Neural progenitor cell (in vitro differentiated cells): ENCODE measurements around the gene KRT6C.

Experiments used
- CTCF ChIP-seq: fragments of 200-600 bp; sonication (generic); IDR thresholded peaks from 2 replicates; pipeline ENCODE4 v1.5.1; 2017; ENCODE audit warnings: antibody characterized with exemption, mild to moderate bottlenecking
- EZH2phosphoT487 ChIP-seq: fragments of 200-600 bp; sonication (generic); IDR thresholded peaks from 2 replicates; pipeline ENCODE4 v1.6.1; 2017; ENCODE audit warnings: antibody characterized with exemption

GRCh38 chr12:52440821-52441319, 32.7 kb downstream of the KRT6C start:
- TF ChIP-seq CTCF = no peak
- no peak for TF ChIP-seq EZH2phosphoT487
